Effector memory CD4-positive, alpha-beta T cell (primary cell): ENCODE data around the gene SLC35G4.
"Not testable (repeated sequence)": the region's sequence is repeated elsewhere in the genome, so short reads cannot be mapped to it uniquely, and the experiment has no call there.

Source experiments
- DNase-seq, 3 donors: peaks; one replicate each; pipeline ENCODE4 v3.0.0-alpha.2; 2020
- H3K27ac ChIP-seq: 2 replicates; pipeline ENCODE4 v1.7.0; 2013; ENCODE audit warnings: mild to moderate bottlenecking, low read length, moderate library complexity; ENCODE audit not compliant: insufficient read depth, poor library complexity, severe bottlenecking
- H3K27me3 ChIP-seq: replicated peaks from 2 replicates; pipeline ENCODE4 v1.7.0; 2013; ENCODE audit warnings: mild to moderate bottlenecking, low read length; ENCODE audit not compliant: insufficient read depth, control insufficient read depth, poor library complexity, severe bottlenecking
- H3K36me3 ChIP-seq: 2 replicates; pipeline ENCODE4 v1.7.0; 2013; ENCODE audit warnings: mild to moderate bottlenecking, low read length, moderate library complexity; ENCODE audit not compliant: control insufficient read depth, insufficient read depth
- H3K4me1 ChIP-seq: 2 replicates; pipeline ENCODE4 v1.7.0; 2013; ENCODE audit warnings: low read length, mild to moderate bottlenecking; ENCODE audit not compliant: control insufficient read depth, insufficient read depth, poor library complexity, severe bottlenecking
- H3K4me3 ChIP-seq: 2 replicates; pipeline ENCODE4 v1.7.0; 2013; ENCODE audit warnings: low read length, low read depth, mild to moderate bottlenecking; ENCODE audit not compliant: insufficient read depth, poor library complexity, severe bottlenecking
- H3K9me3 ChIP-seq: 2 replicates; pipeline ENCODE4 v1.7.0; 2013; ENCODE audit warnings: mild to moderate bottlenecking, low read length, moderate library complexity; ENCODE audit not compliant: control insufficient read depth
- total RNA-seq, 3 donors: gene quantifications; one replicate each; lab custom pipeline; 2026; lab: John Stamatoyannopoulos, UW

SLC35G4 gene
- total RNA-seq: 0 reads per million in 3 donors

- not testable (repeated sequence) for H3K4me3 ChIP-seq, H3K27ac ChIP-seq, H3K36me3 ChIP-seq, H3K9me3 ChIP-seq, H3K4me1 ChIP-seq, H3K27me3 ChIP-seq, DNase-seq
Observed at GRCh38 chr18:11609488-11609887, at the start of gene SLC35G4. Gene SLC35G4 (plus strand): TSS chr18:11609596. CDS start chr18:11609596, 0 bp downstream.

GRCh38 chr18:11561293-11561692 lies 48.1 kb upstream of the SLC35G4 start:
- Histone ChIP-seq H3K4me3 (no peak overlapping the region), H3K27ac (no peak overlapping the region), H3K9me3 (no peaks in the 10 kb centered on the region), H3K27me3 (no peaks in the 10 kb centered on the region), H3K4me1 (no peaks in the 10 kb centered on the region), H3K36me3 (no peaks in the 10 kb centered on the region)
- DNase-seq: no peak

GRCh38 chr18:11565716-11566115 lies 43.7 kb upstream of the SLC35G4 start:
- Histone ChIP-seq H3K36me3 (no peaks in the 10 kb centered on the region), H3K4me1 (no peaks in the 10 kb centered on the region), H3K9me3 (no peaks in the 10 kb centered on the region), H3K4me3 (no peak overlapping the region), H3K27me3 (no peaks in the 10 kb centered on the region), H3K27ac (no peak overlapping the region)
- no peak for DNase-seq

GRCh38 chr18:11566236-11566965 lies 43.0 kb upstream of the SLC35G4 start:
- Histone ChIP-seq H3K36me3 (no peaks in the 10 kb centered on the region), H3K9me3 (no peaks in the 10 kb centered on the region), H3K4me3 (no peak overlapping the region), H3K27ac (no peak overlapping the region), H3K27me3 (no peaks in the 10 kb centered on the region), H3K4me1 (no peaks in the 10 kb centered on the region)
- no peak for DNase-seq

GRCh38 chr18:11567396-11567795 lies 42.0 kb upstream of the SLC35G4 start:
- Histone ChIP-seq H3K4me1 (no peaks in the 10 kb centered on the region), H3K27me3 (no peaks in the 10 kb centered on the region), H3K27ac (no peak overlapping the region), H3K4me3 (no peak overlapping the region), H3K9me3 (no peaks in the 10 kb centered on the region), H3K36me3 (no peaks in the 10 kb centered on the region)
- DNase-seq: no peak

- Histone ChIP-seq H3K9me3 (no peaks in the 10 kb centered on the region), H3K27me3 (no peaks in the 10 kb centered on the region), H3K4me3 (no peak overlapping the region), H3K27ac (no peak overlapping the region), H3K4me1 (no peaks in the 10 kb centered on the region), H3K36me3 (no peaks in the 10 kb centered on the region)
- DNase-seq: no peak
Observed at GRCh38 chr18:11570073-11570588, 39.3 kb upstream of the SLC35G4 start.

GRCh38 chr18:11570769-11571412 lies 38.5 kb upstream of the SLC35G4 start:
- Histone ChIP-seq H3K36me3 (no peaks in the 10 kb centered on the region), H3K4me3 (no peak overlapping the region), H3K27me3 (no peaks in the 10 kb centered on the region), H3K9me3 (no peaks in the 10 kb centered on the region), H3K27ac (no peak overlapping the region), H3K4me1 (no peaks in the 10 kb centered on the region)
- no peak for DNase-seq

GRCh38 chr18:11572201-11572600 lies 37.2 kb upstream of the SLC35G4 start:
- Histone ChIP-seq H3K4me1 (peaks cover 6% of the 10 kb centered on the region), H3K9me3 (no peaks in the 10 kb centered on the region), H3K27ac (no peak overlapping the region), H3K4me3 (no peak overlapping the region), H3K27me3 (no peaks in the 10 kb centered on the region), H3K36me3 (no peaks in the 10 kb centered on the region)
- no peak for DNase-seq

GRCh38 chr18:11574545-11574944 lies 34.9 kb upstream of the SLC35G4 start:
- H3K27ac ChIP-seq: no peak overlapping the region
- no peak for DNase-seq
- H3K4me3 ChIP-seq: no peak overlapping the region
- H3K9me3 ChIP-seq: no peaks in the 10 kb centered on the region
- no peaks in the 10 kb centered on the region for H3K27me3 ChIP-seq
- no peaks in the 10 kb centered on the region for H3K36me3 ChIP-seq
- peaks cover 13% of the 10 kb centered on the region for H3K4me1 ChIP-seq
